Stimulated activated CD4-positive, alpha-beta T cell treated with anti-CD3 and anti-CD28 coated beads, Interleukin-15, amount 100 ng/mL, for 24 hours (primary cell): ENCODE results near the gene CEP85L.

Experiments used
- DNase-seq: peaks from one replicate; pipeline ENCODE4 v3.0.0-alpha.2; 2020

CEP85L gene

DNA sequence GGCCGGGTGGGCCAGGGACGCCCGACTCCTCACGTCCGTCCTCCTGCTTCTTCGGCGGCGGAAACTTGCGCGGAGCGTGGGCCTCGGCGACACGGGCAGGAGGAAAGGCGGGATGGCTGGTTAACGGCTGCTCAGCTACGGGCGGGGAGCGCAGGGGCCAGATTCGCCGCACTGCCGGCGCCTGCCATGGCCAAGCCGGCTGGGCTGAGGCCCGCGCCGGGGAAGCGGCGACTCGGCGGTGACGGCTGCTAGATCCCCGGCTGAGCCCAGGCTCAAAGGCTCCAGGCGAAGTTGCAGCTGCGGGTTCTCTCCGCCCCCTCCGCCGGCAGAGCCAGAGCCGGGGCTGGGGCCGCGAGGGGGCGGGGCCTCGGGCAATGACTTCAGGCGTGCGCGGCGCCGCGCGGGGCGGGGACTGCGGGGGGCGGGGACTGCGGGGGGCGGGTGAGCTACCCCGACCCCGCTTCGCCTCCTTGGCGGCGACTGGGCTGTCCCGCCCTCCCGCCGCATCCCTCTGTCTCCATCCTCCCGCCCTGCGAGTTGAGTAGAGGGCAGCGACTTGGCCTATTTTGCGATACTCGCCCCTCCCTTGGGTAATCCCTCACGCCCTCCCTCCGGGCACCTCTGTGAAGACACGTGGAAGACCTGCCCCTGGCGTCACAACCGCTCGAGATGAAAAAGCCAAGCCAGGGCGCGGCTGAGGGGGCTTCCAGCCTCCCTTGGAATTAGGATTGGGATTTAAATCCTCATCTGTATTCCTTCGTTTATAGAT lies at the start of gene CEP85L:
Gene CEP85L (minus strand): TSS at position 310 of the 769 bp plus-strand sequence. CDS start 322 bp downstream, outside the sequence.
- DNase-seq: peak; percentile 95

DNA sequence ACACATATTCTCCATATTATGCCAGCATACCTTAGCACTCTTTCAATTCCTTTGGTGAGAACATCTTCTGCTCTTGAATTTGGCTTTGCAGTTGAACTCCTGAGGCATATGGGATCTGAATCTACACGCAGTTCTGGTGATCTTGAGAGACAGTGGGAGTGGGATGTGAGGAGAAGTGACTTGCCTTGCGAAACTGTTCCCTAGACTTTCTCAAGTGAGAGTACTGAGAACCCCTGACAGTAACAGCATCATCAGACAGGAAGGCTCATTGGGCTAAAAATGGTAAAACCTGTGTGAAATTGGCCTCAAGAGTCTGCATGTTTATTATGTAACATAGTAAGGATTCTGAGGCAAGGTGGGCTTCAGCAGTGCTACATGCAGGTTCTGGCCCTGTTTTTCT lies 49.1 kb upstream of the CEP85L start:
- no peak for DNase-seq

GRCh38 chr6:118697554-118697953 lies 46.2 kb upstream of the CEP85L start:
- DNase-seq: no peak

GRCh38 chr6:118696271-118696670 lies 44.9 kb upstream of the CEP85L start:
- no peak for DNase-seq

DNA sequence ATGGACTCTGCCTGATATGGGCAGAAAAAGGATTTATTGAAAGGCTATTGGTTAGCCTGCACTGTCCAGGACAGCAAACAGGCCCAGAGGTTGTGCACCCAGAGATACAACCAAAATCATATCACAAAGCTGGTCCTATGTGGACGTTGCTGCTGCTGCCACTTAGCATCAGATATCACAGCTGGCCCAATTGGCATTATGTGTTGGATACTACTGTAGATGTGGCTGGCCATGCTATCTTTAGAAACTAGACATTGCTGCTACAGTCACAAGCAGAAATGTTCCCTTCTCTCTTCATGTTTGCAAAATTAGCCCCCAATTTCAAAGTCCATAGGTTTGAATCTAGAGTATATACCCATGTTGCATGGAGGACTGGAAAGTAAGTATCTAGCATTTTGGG lies 42.2 kb upstream of the CEP85L start:
- no peak for DNase-seq

DNA sequence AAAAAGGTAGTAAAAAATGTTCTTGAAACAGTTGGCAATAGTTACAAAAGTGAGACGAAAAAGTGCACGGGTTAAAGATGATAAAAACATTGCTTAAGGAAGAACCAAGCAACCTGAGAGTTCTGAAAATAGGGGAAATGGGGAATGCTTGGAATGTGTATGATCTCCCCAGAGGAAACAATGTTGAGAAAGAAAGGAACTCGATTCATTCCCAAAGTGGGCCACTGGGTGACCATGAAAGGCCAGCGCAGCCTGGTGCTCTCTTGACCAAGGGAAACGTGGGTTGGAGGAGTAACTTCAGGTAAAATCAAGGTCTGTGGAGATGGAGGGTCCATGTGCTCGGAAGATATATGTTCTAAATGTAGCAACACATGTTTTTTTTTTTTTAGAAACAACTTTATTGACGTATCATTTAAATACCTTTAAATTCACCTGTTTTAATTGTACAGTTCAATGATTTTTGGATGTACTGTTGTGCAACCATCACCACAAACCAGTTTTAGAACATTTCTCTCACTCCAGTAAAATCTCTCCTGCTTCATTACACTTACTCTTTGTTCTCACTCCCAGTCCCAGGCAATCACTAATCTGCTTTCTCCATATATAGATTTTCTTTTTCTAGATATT lies 34.5 kb upstream of the CEP85L start:
- no peak for DNase-seq

GRCh38 chr6:118683881-118684872 lies 32.8 kb upstream of the CEP85L start:
- no peak for DNase-seq

- DNase-seq: peak; percentile 31
Measured at GRCh38 chr6:118680452-118681095, 29.2 kb upstream of the CEP85L start.

GRCh38 chr6:118679327-118679901 lies 28.0 kb upstream of the CEP85L start:
- DNase-seq: no peak

DNA sequence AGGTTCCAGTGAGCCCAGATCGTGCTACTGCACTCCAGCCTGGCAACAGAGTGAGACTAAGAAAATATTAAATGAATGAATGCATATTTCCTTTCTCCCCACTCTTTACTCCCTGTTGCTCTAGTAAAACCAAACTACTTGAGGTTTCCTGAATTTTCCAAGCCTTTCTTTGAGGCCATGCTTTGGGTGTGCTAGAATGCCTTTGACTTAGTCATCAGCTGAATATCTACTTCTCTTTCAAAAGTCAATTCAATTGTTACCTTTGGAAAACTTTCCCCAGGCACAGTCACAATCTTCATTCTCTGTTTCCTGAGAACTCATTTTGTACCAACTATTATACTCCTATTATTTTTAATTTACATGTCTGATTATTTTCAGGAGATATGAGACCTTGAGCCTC lies 27.5 kb upstream of the CEP85L start:
- DNase-seq: no peak

GRCh38 chr6:118677193-118677592 lies 25.8 kb upstream of the CEP85L start:
- DNase-seq: no peak

DNA sequence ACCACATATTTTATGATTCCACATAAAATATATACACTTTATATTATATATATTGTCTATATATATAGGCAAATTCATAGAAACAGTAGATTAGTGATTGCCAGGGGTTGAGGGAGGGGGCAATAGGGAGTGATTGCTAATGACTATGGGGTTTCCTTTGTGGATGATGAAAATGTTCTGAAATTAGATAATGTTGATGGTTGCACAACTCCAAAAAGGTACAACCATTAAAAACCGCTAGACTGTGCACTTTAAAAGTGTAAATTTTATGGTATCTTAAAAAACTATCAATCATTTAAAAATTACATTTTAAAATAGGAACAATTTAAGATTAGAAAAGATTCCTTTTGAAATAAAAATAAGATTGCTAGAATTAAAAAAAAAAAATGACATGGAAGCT lies 23.8 kb upstream of the CEP85L start:
- no peak for DNase-seq

DNA sequence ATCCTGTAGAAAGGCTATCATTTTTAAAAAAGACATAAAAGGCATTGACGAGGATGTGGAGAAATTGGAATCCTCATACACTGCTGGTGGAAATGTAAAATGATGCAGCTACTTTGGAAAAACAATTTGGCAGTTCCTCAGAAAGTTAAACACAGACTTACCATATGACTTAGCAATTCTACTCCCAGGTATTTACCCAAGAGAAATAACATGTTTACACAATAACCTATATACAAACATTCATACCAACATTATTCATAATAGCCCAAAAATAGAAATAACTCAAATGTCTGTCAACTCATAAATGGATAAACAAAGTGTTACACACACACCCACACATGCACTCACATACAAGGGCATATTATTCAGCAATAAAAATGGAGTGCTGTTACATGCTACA lies 23.4 kb upstream of the CEP85L start:
- DNase-seq: no peak

- DNase-seq: no peak
Measured at GRCh38 chr6:118672678-118673077, 21.3 kb upstream of the CEP85L start.

- DNase-seq: no peak
Measured at GRCh38 chr6:118669561-118669960, 18.2 kb upstream of the CEP85L start.

- no peak for DNase-seq
Measured at GRCh38 chr6:118668761-118669385, 17.5 kb upstream of the CEP85L start.

GRCh38 chr6:118667988-118668387 lies 16.6 kb upstream of the CEP85L start:
- DNase-seq: no peak

DNA sequence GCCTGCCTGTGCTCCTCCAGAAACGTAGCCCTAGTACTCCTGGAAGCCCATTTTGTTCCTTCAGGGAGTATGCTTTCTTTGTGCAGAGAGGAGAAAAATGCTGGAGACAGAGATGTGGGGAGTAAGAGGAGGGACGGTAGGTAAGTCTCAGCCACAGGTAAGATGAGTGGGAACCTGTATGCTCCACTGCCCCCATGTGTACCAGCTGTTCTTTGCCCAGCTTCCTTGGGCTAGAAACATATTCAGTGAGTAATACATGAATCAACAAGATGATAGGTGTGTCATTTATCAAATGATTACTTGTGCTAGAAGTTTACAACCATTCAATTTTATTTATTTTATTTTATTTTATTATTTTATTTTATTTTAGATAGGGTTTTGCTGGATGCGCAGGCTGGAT lies 13.6 kb upstream of the CEP85L start:
- peak; percentile 14 for DNase-seq

GRCh38 chr6:118663993-118664985 lies 12.9 kb upstream of the CEP85L start:
- DNase-seq: peak; percentile 34

- no peak for DNase-seq
Measured at GRCh38 chr6:118661831-118662230, 10.4 kb upstream of the CEP85L start.

DNA sequence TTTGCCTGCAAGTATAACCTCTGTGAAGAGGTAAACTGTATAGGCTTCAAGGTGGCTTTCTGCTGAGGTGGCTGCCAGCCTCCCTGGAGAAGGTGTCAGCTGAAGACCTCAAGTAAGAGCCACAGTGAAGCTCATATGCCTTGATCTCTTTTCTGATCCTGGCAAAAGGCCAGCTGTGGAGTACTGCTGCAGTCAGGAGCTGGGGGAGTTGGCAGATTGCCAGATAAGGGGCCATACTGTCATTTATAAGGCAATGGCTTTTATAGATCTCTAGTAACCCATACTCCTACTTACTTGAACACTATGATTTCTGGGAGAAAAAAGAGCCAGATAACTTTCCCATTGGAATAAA lies 8.8 kb upstream of the CEP85L start:
- DNase-seq: peak; percentile 70
